HCT116 (cell line): ENCODE results near the gene SEMA5B. TPM values are rescaled to one million over a fixed set of nuclear protein-coding genes. Genes with fewer than 3 reads are reported as not detected.

Experiments
- ATAC-seq: fragments of 200-7000 bp; cut with Tn5 transposase; 2 replicates; pipeline ENCODE4 v1.9.1; 2020; ENCODE audit warnings: mild to moderate bottlenecking, moderate library complexity
- BruUV-seq: library from RNA; stranded (reverse); fragments of 400-500 nt; replicated peaks from 2 replicates; lab custom pipeline; 2021; lab: Mats Ljungman, UMichigan
- CTCF ChIA-PET: fragments of 300-600 bp; sonication (Branson Sonifier 250); formaldehyde crosslinking; loops from one replicate; lab custom pipeline; 2021; ENCODE audit warnings: antibody characterized with exemption; lab: Charles Lee
- POLR2A ChIA-PET: fragments of 300-600, 350-600 bp; sonication (Branson Sonifier 250); formaldehyde crosslinking; loops from one replicate; lab custom pipeline; 2021; ENCODE audit warnings: antibody characterized with exemption; lab: Charles Lee
- RAD21 ChIA-PET, 2 experiments: fragments of 300-600 bp; sonication (Branson Sonifier 250); formaldehyde crosslinking; loops; one replicate each; lab custom pipeline; 2023; ENCODE audit warnings: low total read pairs in 2 of 2; ENCODE audit not compliant: uncharacterized antibody in 2 of 2, unreplicated experiment in 2 of 2, low non-redundant PET in 1 of 2; lab: Charles Lee
- DNase-seq: peaks from one replicate; pipeline ENCODE4 v3.0.0-alpha.2; 2010; ENCODE audit warnings: low read depth, low spot score
- H2AFZ ChIP-seq: fragments of 200-600 bp; shearing (Covaris generic), sonication (generic); 2 replicates; pipeline ENCODE4 v1.6.1; 2017; ENCODE audit warnings: low read depth, mixed run types, mixed read lengths, antibody characterized with exemption, low read length; ENCODE audit not compliant: poor library complexity, severe bottlenecking
- H3K27ac ChIP-seq: 2 replicates; pipeline ENCODE4 v1.5.1; 2012; ENCODE audit warnings: low read depth, low read length
- H3K27me3 ChIP-seq: fragments of 200-600 bp; sonication (generic); 2 replicates; pipeline ENCODE4 v1.6.1; 2016; ENCODE audit warnings: mixed run types, low read length, mixed read lengths; ENCODE audit not compliant: insufficient read depth
- H3K36me3 ChIP-seq, 2 experiments: fragments of 200-500 bp in 1 of 2; fragments of 200-600 bp in 1 of 2; sonication (Bioruptor generic) in 1 of 2; sonication (generic) in 1 of 2; 2 replicates each; pipeline versions ENCODE4 v1.5.1 to v1.6.1; 2014 to 2016; ENCODE audit warnings: low read length in 2 of 2, inconsistent platforms in 1 of 2, mixed read lengths in 1 of 2, mixed run types in 1 of 2; ENCODE audit not compliant: insufficient read depth in 2 of 2, control insufficient read depth in 1 of 2
- H3K4me1 ChIP-seq, 2 experiments: fragments of 200-600 bp in 1 of 2; sonication (generic) in 1 of 2; 2 replicates each; pipeline versions ENCODE4 v1.5.1 to v1.6.1; 2012 to 2017; ENCODE audit warnings: low read length in 2 of 2, inconsistent platforms in 1 of 2, mild to moderate bottlenecking in 1 of 2, mixed read lengths in 1 of 2, mixed run types in 1 of 2, moderate library complexity in 1 of 2; ENCODE audit not compliant: insufficient read depth in 2 of 2, control insufficient read depth in 1 of 2
- H3K4me2 ChIP-seq: fragments of 200-600 bp; sonication (generic); 2 replicates; pipeline ENCODE4 v1.6.1; 2017; ENCODE audit warnings: mixed run types, low read length, mixed read lengths
- H3K4me3 ChIP-seq, 2 experiments: fragments of 200-600 bp in 1 of 2; sonication (generic) in 1 of 2; replicated peaks in 1 of 2; 2 replicates each; pipeline ENCODE4 v1.5.1; 2011 to 2016; ENCODE audit warnings: low read length in 2 of 2, control low read depth in 1 of 2, low read depth in 1 of 2, mild to moderate bottlenecking in 1 of 2, mixed read lengths in 1 of 2, mixed run types in 1 of 2
- H3K79me2 ChIP-seq: fragments of 200-600 bp; sonication (generic); 2 replicates; pipeline ENCODE4 v1.6.1; 2017; ENCODE audit warnings: mild to moderate bottlenecking, mixed run types, low read length, moderate library complexity, mixed read lengths; ENCODE audit not compliant: insufficient read depth
- H3K9ac ChIP-seq: fragments of 200-600 bp; sonication (generic); 2 replicates; pipeline ENCODE4 v1.6.1; 2016; ENCODE audit warnings: low read length, mixed read lengths
- H3K9me2 ChIP-seq: fragments of 200-600 bp; sonication (generic), shearing (Covaris generic); 2 replicates; pipeline ENCODE4 v1.6.1; 2017; ENCODE audit warnings: mixed run types, mild to moderate bottlenecking, moderate library complexity; ENCODE audit not compliant: insufficient read depth
- H3K9me3 ChIP-seq, 2 experiments: fragments of 200-500 bp in 1 of 2; fragments of 200-600 bp in 1 of 2; sonication (Bioruptor generic) in 1 of 2; sonication (generic) in 1 of 2; 2 replicates each; pipeline ENCODE4 v1.6.1; 2014 to 2017; ENCODE audit warnings: low read length in 2 of 2, mixed read lengths in 2 of 2, inconsistent platforms in 1 of 2, low read depth in 1 of 2, mild to moderate bottlenecking in 1 of 2, mixed run types in 1 of 2, moderate library complexity in 1 of 2; ENCODE audit not compliant: control insufficient read depth in 1 of 2, insufficient read depth in 1 of 2
- H4K20me1 ChIP-seq: fragments of 200-600 bp; sonication (generic), shearing (Covaris generic); 2 replicates; pipeline ENCODE4 v1.6.1; 2017; ENCODE audit warnings: mixed run types, mild to moderate bottlenecking, moderate library complexity; ENCODE audit not compliant: insufficient read depth
- CBX3 ChIP-seq: IDR thresholded peaks from 2 replicates; pipeline ENCODE4 v1.6.1; 2012; ENCODE audit warnings: low read depth
- CEBPB ChIP-seq: IDR thresholded peaks from 2 replicates; pipeline ENCODE4 v1.6.1; 2012; ENCODE audit warnings: low read depth
- EGR1 ChIP-seq: IDR thresholded peaks from 2 replicates; pipeline ENCODE4 v1.6.1; 2012; ENCODE audit warnings: low read depth
- ELF1 ChIP-seq: IDR thresholded peaks from 2 replicates; pipeline ENCODE4 v1.6.1; 2012; ENCODE audit warnings: low read depth, borderline replicate concordance
- MAX ChIP-seq: IDR thresholded peaks from 2 replicates; pipeline ENCODE4 v1.6.1; 2012
- POLR2A ChIP-seq: IDR thresholded peaks from 2 replicates; pipeline ENCODE4 v1.7.0; 2011; ENCODE audit warnings: borderline replicate concordance; ENCODE audit not compliant: insufficient read depth, insufficient read length; ENCODE audit errors: extremely low read depth
- POLR2AphosphoS5 ChIP-seq: IDR thresholded peaks from 2 replicates; pipeline ENCODE4 v1.6.1; 2011; ENCODE audit warnings: mild to moderate bottlenecking, low read depth, low read length, moderate library complexity
- SIN3A ChIP-seq: IDR thresholded peaks from 2 replicates; pipeline ENCODE4 v1.6.1; 2012; ENCODE audit warnings: low read depth
- SP1 ChIP-seq: IDR thresholded peaks from 2 replicates; pipeline ENCODE4 v1.6.1; 2012; ENCODE audit warnings: low read depth
- TCF7L2 ChIP-seq: IDR thresholded peaks from 2 replicates; pipeline ENCODE4 v1.7.0; 2011; ENCODE audit warnings: borderline replicate concordance, inconsistent platforms; ENCODE audit not compliant: insufficient read depth, insufficient read length; ENCODE audit errors: extremely low read depth
- YY1 ChIP-seq: IDR thresholded peaks from 2 replicates; pipeline ENCODE4 v1.6.1; 2011; ENCODE audit warnings: low read length, low read depth, moderate library complexity, mild to moderate bottlenecking; ENCODE audit not compliant: insufficient replicate concordance; ENCODE audit errors: extremely low read depth
- ZBTB33 ChIP-seq: IDR thresholded peaks from 2 replicates; pipeline ENCODE4 v1.6.1; 2011; ENCODE audit warnings: mild to moderate bottlenecking, low read length, moderate library complexity; ENCODE audit not compliant: insufficient replicate concordance; ENCODE audit errors: extremely low read depth
- intact Hi-C: fragments of 100-400 bp; cut with micrococcal nuclease; formaldehyde crosslinking; loops from 2 replicates; pipeline ENCODE4 v1.10.0; 2022
- total RNA-seq: library from RNA; stranded (reverse); gene quantifications from one replicate; pipeline ENCODE4 v1.2.1, GENCODE V29; 2021; ENCODE audit not compliant: unreplicated experiment

The SEMA5B gene
- total RNA-seq, 1 experiment from 2014 or later, result 0.15 TPM

- POLR2A ChIA-PET, result no interaction called here
- TF ChIP-seq SP1 (no peak), SIN3A (no peak), TCF7L2 (no peak), EGR1 (no peak), ELF1 (no peak), MAX (no peak), CEBPB (no peak), POLR2AphosphoS5 (no peak), YY1 (no peak), CBX3 (no peak), ZBTB33 (no peak), POLR2A (no peak)
- TF ChIP-seq, all 23 proteins: peak for 0
- Histone ChIP-seq H3K27me3 (peaks cover 21% of the 10 kb centered on the region; the same call in 1 of the 2 replicates), H3K4me3 (no peak overlapping the region), H3K36me3 (no peaks in the 10 kb centered on the region), H3K4me2 (no peak overlapping the region), H3K9me3 (no peaks in the 10 kb centered on the region), H3K4me1 (no peaks in the 10 kb centered on the region), H3K9ac (no peak overlapping the region), H4K20me1 (no peaks in the 10 kb centered on the region), H3K79me2 (no peaks in the 10 kb centered on the region), H3K27ac (no peak overlapping the region), H2AFZ (no peak overlapping the region), H3K9me2 (no peaks in the 10 kb centered on the region)
- no TSS peak for BruUV-seq
- DNase-seq (no peak), ATAC-seq (no peak)
- ChIA-PET CTCF (no interaction called here), RAD21 (no interaction called here)
- intact Hi-C loops, result no loop called here
These were observed 6.2 kb downstream of the SEMA5B start for GRCh38 chr3:123021388-123021787.
